Stimulated activated CD4-positive, alpha-beta T cell treated with anti-CD3 and anti-CD28 coated beads, Interleukin-2, amount 100 ng/mL, for 24 hours (primary cell): ENCODE measurements around the gene RAB27B.

Experiments used
- DNase-seq, 2 donors: peaks; one replicate each; pipeline ENCODE4 v3.0.0-alpha.2; 2020

Gene RAB27B

GRCh38 chr18:54872681-54873080, 44.4 kb downstream of the RAB27B start:
- DNase-seq, result no peak

GRCh38 chr18:54873884-54874255, 45.6 kb downstream of the RAB27B start:
- DNase-seq, result no peak

- no peak for DNase-seq
These were observed 46.8 kb downstream of the RAB27B start for GRCh38 chr18:54875063-54875462.

DNA sequence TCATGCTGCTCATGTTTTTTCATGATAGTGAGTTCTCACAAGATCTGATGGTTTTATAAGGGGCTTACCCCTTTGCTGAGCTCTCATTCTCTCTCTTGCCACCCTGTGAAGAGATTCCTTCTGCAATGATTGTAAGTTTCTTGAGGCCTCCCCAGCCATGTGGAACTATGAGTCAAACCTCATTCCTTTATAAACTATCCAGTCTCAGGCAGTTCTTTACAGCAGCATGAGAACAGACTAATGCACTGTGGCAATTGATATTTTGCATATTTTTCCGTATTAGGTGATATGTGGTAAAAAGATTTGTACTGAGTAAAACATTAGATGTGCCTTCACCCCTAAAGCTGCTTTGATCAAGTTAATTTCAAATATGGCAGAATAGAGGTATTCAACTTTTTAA, 48.8 kb downstream of the RAB27B start:
- no peak for DNase-seq

DNA sequence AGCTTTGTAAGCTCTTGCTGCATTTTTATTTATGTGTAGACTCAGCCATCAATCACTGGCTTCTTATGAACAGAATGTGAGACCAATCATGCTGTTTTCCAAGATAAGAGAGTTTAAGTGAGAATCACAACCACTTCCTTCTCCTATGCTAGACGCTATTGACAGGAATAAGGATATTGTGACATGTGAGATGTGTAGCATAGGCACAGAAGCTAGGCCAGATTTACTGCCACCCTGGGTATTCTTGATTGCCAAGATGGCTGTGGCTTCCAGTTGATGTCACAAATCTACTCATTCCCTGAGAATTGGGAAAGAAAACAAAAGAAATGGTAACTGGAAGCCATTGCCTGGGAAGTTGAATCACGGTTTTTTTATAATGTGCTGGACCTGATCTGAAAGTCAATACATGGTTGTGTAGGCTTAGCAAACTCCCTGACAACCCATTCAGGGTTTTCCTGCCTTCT, 49.9 kb downstream of the RAB27B start:
- DNase-seq, result no peak

DNA sequence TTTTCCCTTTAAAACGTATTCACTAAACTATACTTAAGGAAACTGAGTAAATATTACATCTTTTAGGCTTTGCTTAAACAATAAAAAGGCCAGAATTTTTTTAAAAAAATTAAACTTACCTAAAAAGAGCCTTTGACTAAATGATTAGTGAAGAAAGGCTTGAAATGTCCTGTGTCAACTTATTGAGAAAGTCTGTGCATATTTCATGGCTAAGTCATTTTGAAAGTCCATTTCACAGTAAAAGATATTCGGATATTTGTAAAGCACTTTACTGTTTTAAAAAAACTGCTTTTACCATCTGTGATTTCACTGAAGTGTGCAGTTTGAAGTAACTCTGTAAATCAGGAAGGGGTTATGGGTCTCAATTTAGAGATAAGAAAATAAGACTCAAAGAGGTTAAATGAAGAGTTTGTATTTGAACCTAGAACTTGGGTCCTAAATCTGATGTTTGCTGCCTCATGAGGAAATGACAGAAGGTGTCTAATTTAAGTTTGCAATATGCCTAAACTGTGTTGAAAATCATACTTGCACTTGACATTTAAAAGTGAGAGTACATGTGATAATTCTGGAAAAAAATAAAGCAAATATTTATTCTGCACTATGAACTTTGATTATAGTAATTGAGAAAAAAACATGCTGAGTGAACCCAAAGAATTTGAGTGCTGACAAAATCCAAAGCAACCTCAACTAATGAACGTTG, 50.5 kb downstream of the RAB27B start:
- no peak for DNase-seq

GRCh38 chr18:54879691-54880090, 51.4 kb downstream of the RAB27B start:
- no peak for DNase-seq

- no peak for DNase-seq
These were observed 52.3 kb downstream of the RAB27B start for GRCh38 chr18:54880395-54881105.

GRCh38 chr18:54881229-54881768, 53.0 kb downstream of the RAB27B start:
- no peak for DNase-seq

- DNase-seq, result no peak
These were observed 54.0 kb downstream of the RAB27B start for GRCh38 chr18:54882318-54882717.

GRCh38 chr18:54883816-54884604, 55.7 kb downstream of the RAB27B start:
- DNase-seq, result no peak

- no peak for DNase-seq
These were observed 60.1 kb downstream of the RAB27B start for GRCh38 chr18:54888378-54888777.

DNA sequence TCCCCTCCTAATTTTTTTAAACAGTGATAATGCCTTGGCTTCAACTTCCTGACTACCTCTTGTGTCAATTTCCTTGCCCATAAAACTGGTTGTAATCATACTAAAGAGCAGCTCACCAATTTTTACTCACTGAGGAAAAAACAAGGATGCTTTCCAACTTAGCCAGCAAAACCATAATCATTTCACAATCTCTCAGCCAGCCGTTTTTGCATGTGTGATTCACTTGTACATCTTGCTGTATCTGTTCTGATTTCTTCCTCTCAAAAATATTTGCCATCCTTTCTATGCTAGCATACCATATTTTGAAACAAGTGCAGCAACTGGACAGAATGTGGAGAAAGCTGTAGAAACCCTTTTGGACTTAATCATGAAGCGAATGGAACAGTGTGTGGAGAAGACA, 60.7 kb downstream of the RAB27B start:
- DNase-seq, result no peak

DNA sequence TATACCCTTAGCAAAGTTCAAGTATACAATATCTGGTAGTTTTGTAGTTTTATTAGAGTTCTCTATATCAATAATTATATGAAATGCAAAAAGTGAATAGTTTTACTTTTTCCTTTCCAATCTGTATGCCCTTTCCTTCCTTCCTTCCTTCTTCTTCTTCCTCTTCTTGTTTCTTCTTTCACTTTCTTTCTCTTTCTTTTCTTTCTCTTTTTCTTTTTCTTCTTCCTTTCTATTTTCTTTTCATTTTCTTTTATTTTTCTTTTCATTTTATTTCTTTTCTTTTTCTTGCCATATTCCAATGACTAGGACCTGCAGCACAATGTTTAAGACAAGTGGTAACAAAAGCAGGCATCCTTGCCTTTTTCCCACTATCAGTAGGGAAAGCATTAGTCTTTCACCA, 71.2 kb downstream of the RAB27B start:
- no peak for DNase-seq

DNA sequence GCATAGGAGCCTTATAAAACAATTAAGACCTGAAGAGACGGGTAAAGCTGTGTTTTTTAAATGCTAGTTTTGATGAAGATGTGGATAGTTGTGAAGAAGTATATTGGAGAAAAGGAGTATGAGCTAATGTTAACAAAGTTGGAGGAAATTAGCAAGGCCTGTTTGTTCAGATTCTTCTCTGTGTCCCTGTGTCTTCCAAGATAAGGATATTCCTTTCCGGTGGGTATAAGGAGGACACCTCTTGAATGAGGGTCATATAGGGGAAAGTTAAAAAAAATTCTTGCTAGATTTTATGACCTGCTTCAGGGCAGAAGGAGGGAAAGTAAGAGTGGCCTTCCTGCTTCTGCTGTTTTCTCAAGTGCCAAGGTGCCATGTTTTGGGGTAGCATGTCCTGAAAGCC, 72.0 kb downstream of the RAB27B start:
- DNase-seq, result no peak

DNA sequence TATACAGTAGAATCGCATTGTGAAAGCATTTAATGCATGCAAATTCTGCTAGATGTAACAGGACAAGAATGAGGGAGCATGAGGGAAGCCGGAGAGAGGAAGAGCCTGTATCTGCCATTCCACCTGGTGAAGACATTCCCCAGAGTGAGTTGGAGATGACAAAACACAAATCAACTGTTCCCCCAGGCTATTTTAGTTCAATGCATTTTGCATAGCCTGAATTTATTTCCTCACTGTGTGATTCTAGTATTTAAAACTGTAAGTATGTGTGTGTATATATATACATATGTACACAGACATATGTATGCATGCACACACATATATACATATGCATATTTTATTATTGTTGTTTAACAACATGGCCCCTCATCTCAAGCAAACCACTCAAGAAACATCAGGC, 76.3 kb downstream of the RAB27B start:
- no peak for DNase-seq

DNA sequence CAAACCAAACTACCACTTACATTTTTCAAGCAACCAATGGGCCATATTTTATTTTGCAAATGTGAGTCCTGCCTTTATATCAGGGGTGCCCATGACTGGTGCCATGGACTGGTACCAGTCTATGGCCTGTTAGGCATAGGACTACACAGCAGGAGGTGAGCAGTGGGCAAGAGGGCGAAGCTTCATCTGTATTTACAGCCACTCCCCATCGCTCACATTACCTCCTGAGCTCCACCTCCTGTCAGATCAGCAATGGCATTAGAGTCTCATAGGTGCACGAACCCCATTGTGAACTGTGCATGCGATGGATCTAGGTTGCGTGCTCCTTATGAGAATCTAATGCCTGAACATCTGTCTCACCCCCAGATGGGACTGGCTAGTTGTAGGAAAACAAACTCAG, 77.4 kb downstream of the RAB27B start:
- no peak for DNase-seq

- no peak for DNase-seq
These were observed 78.3 kb downstream of the RAB27B start for GRCh38 chr18:54906331-54907185.

GRCh38 chr18:54909538-54909937, 81.3 kb downstream of the RAB27B start:
- DNase-seq, result no peak

DNA sequence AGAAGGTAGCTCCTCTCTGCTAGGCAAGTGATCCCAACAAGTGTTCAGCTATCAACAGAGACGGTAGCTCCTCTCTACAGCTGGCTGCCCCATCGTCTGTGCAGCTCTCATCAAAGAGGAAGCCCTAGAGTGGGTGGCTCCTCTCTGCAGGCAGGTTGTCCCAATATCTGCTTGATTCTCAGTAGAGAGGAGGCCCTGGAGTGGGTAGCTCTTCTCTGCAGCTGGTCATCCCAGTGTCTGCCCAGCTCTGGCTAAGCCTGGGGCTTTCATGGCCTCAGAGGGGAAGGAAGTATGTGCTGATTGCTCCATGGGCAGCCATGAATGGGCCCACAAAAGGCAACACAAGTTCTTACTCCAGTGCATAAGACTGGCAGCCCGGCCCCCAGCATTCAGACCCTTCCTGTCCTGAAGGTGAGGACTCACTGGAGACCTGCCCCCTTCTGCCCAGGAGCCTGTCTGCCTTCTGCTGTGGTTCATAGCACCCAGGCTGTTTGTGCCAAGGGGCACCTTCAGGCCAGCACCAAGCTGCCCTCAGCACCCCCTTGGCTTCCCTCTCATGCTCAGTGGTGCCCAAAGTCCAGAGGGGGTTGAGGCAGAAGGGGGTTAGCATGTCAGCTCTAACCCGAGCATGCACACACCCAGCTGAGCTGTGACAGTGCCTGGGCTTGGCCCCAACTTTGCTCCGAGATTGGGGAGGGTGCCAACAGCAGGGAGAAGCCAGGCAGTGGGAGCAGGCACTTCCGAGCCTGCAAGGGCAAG, 82.1 kb downstream of the RAB27B start:
- DNase-seq, result no peak

DNA sequence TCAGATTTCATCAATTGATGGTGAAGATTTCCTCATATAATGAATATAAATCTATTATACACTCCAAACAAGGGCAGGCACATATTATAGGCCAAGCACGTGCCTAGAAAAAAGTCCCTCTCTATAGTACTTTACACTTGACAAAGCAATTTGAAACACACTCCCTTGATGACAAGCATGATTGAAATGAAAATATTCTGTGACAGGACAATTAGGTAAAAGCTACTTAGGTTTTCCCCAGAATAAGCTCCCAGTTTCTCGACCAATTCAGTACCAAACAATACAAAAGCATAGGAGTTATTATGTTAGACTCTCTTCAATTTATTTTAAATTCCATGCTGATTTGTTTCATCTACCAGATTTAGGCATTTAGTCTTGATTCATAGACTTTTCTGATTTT, 83.3 kb downstream of the RAB27B start:
- DNase-seq, result no peak

DNA sequence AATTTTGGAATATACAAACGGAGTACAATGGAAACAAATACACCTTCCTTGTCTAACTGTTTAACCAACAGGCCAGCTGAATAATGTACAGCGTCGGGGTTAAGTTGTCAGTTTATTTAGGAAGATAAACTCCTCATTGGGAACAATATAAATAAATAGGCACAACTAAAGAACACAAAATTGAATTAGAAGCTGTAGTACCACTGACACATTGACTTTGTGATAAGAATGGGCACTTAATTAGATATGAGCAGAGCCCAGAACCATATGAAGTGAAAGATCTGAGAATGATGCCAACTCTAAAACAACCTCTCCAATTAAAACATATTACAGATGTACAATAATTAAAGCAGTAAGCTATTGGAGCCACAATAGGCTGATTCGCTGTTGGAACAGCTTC, 86.5 kb downstream of the RAB27B start:
- no peak for DNase-seq
